Endometrial microvascular endothelial cells (primary cell): ENCODE measurements around the gene PGC. TPM values are rescaled to one million over a fixed set of nuclear protein-coding genes. Genes with fewer than 3 reads are reported as not detected.

Source experiments
- in situ Hi-C: cut with HindIII; loops from 2 replicates; pipeline ENCODE4 v1.10.0; 2017; ENCODE audit warnings: low sequenced_read_pairs, low pct_unique_long_range_greater_than_20kb; ENCODE audit errors: inconsistent ontology term
- total RNA-seq: library from RNA; depleted of rRNA; stranded (reverse); fragments of >200 nt; gene quantifications from one replicate; pipeline ENCODE4 v1.2.3, GENCODE V29; 2015; ENCODE audit errors: inconsistent ontology term

Gene PGC
- total RNA-seq, 1 donor from 2014 or later = not detected

GRCh38 chr6:41705996-41706835, 41.0 kb downstream of the PGC start:
- in situ Hi-C loops = no loop called here

GRCh38 chr6:41705311-41705995, 41.7 kb downstream of the PGC start:
- in situ Hi-C loops = no loop called here

GRCh38 chr6:41704656-41705310, 42.4 kb downstream of the PGC start:
- in situ Hi-C loops = no loop called here

GRCh38 chr6:41704028-41704427, 43.2 kb downstream of the PGC start:
- in situ Hi-C loops = no loop called here

- in situ Hi-C loops = no loop called here
These were observed 44.3 kb downstream of the PGC start for GRCh38 chr6:41702771-41703494.

- in situ Hi-C loops = no loop called here
These were observed 45.0 kb downstream of the PGC start for GRCh38 chr6:41702089-41702745.

- in situ Hi-C loops = no loop called here
These were observed 46.5 kb downstream of the PGC start for GRCh38 chr6:41700463-41701347.

GRCh38 chr6:41699063-41699462, 48.1 kb downstream of the PGC start:
- in situ Hi-C loops = no loop called here

- in situ Hi-C loops = no loop called here
These were observed 49.1 kb downstream of the PGC start for GRCh38 chr6:41697861-41698781.

GRCh38 chr6:41696788-41697187, 50.4 kb downstream of the PGC start:
- in situ Hi-C loops = no loop called here

- in situ Hi-C loops = no loop called here
These were observed 51.4 kb downstream of the PGC start for GRCh38 chr6:41695825-41696224.

GRCh38 chr6:41694815-41695526, 52.2 kb downstream of the PGC start:
- in situ Hi-C loops = no loop called here

GRCh38 chr6:41693281-41694240, 53.6 kb downstream of the PGC start:
- in situ Hi-C loops = no loop called here

GRCh38 chr6:41692730-41693129, 54.5 kb downstream of the PGC start:
- in situ Hi-C loops = no loop called here

- in situ Hi-C loops = no loop called here
These were observed 55.0 kb downstream of the PGC start for GRCh38 chr6:41692080-41692675.
